Activated T-cell treated with anti-CD3 and anti-CD28 coated beads for 1 hour (primary cell): Measurements from ENCODE around the gene UTS2.

Experiments
- DNase-seq: peaks from one replicate; pipeline ENCODE4 v3.0.0-alpha.2; 2020; ENCODE audit warnings: low read depth

UTS2 gene

GRCh38 chr1:7862211-7863060 is 9.6 kb upstream of the UTS2 start:
- DNase-seq = no peak

- DNase-seq = no peak
These were observed 8.6 kb upstream of the UTS2 start for GRCh38 chr1:7861452-7861851.

- DNase-seq = no peak
These were observed 7.3 kb upstream of the UTS2 start for GRCh38 chr1:7860130-7860529.

- no peak for DNase-seq
These were observed 6.5 kb upstream of the UTS2 start for GRCh38 chr1:7859406-7859805.

DNA sequence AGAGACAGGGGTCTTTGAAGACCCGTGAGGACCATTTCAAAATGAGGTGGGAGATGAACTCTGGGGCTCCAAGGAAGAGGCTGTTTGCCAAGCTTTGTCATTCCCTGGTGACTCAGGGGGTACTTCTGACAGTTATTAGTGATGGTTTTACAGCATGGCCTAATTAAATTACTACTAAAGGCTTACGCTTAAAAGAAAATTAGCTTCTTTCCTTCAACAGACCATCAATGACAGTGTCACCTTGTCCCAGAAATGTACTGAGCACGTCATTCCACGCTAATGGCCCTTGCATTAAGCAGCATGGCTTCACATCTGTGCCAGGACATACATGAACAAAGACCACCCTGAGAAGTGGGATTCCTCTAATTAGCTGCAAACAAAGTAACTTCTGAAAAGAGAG is 5.1 kb upstream of the UTS2 start:
- DNase-seq = no peak

DNA sequence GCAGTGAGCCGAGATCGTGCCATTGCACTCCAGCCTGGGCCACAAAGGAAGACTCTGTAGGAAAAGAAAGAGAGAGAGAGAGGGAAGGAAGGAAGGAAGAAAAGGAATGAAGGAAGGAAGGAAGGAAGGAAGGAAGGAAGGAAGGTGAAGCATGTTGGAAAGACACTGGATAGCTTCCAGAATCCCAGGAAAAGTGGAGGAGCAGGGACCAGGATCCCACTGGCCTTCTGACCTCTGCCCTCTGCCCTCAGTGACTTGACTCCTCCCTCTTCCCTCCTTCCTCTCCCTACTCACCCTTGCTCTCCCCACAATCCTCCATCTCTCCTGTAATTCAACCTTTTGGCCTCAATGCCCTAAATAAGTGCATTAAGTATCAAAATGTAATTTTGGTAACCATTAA is 4.1 kb upstream of the UTS2 start:
- DNase-seq = no peak

DNA sequence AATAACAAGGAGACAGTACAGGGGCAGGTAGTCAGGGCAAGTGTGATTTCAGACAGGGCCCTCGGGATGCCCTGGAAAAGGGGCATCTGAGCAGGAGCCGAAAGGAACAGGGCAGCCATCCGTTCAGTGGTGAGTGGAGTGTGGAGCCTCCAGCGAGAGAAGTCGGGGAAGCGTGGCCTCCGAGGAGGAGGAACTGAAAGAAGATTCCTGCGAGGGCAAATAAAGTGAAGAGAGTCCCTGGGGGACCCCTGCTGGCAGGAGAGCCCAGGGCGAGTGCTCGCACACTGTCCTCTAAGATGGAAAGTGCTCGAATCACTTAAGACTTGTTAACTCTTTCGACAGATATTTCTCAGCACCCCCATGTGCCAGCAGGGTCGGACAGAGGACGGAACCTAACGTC is 3.5 kb upstream of the UTS2 start:
- no peak for DNase-seq

- DNase-seq = no peak
These were observed 790 bp upstream of the UTS2 start for GRCh38 chr1:7853684-7854026.

DNA sequence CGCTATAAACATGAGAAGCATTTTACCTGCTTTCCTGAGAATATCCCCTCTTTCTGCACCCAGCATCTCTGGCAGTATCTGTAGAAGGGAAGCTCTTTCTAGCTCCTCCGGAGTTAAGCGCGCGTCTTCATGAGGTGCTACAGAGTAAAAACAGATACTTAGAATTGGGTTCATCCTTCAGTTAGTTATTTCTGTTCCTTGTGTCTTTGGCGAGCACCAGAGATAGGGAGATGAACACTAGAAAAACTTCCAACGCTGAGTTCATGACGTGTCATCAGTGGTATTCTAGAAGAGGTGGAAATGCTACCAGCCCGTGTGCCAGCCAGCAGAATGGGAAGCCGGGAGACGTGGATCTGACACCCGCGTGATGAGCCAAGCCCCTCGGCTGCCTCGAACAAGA is 2.1 kb downstream of the UTS2 start:
- DNase-seq = no peak

DNA sequence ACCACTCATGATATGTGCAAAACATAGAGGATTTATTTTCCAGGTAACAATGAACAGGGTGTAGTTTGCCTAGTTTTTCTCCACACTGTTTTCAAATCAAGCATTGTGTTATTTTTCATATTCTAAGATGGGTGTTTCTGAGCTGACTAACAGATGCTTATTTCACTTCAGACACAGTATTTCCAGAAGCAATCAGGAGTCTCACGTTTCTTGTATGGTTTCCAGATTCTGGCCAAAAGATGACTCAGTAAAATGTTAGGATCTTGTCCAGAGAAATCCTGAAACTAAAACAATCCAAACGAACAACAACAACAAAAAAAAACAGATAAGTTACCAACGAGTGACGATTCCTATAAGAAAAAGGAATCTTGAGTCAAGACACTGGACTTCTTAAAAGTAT is 5.3 kb downstream of the UTS2 start:
- DNase-seq = no peak

GRCh38 chr1:7846656-7847055 is 6.2 kb downstream of the UTS2 start:
- no peak for DNase-seq

DNA sequence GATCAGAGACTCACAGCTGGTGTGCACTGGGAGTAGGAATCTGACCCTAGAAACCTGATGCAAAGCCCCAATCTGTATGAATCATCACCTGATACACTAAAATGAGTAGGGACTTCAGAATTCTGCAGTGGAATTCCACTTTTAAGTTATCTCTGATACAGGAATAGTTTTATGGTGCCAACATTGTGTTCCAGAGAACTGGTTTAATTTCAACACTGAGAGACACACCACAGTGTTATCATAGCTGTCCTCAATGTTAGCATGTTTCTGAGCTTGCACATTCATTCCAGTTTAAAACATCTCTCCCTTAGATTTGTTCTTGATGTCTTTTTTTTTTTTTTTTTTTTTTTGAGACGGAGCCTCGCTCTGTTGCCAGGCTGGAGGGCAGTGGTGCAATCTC is 7.1 kb downstream of the UTS2 start:
- no peak for DNase-seq

GRCh38 chr1:7842517-7842916 is 10.3 kb downstream of the UTS2 start:
- DNase-seq = no peak

GRCh38 chr1:7839526-7839925 is 13.3 kb downstream of the UTS2 start:
- DNase-seq = no peak

- no peak for DNase-seq
These were observed 14.2 kb downstream of the UTS2 start for GRCh38 chr1:7838714-7839113.

GRCh38 chr1:7833035-7833434 is 19.8 kb downstream of the UTS2 start:
- DNase-seq = no peak

DNA sequence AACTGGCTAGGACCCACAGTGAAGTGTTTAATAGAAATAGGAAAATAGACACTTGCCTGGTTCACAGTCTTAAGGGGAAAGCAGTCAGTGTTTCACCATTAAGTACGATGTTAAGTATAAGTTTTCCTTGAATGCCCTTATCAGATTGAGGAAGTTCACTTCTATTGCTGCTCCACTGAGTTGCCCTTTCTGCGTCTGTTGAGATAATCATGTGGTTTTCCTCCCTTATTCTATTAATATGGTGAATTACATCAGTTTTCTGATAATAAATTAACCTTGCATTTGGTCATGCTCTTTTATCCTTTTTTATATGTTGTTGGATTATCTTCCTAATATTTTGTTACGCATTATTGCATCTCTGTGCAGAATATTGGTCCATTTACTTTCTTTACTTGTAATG is 21.4 kb downstream of the UTS2 start:
- no peak for DNase-seq

DNA sequence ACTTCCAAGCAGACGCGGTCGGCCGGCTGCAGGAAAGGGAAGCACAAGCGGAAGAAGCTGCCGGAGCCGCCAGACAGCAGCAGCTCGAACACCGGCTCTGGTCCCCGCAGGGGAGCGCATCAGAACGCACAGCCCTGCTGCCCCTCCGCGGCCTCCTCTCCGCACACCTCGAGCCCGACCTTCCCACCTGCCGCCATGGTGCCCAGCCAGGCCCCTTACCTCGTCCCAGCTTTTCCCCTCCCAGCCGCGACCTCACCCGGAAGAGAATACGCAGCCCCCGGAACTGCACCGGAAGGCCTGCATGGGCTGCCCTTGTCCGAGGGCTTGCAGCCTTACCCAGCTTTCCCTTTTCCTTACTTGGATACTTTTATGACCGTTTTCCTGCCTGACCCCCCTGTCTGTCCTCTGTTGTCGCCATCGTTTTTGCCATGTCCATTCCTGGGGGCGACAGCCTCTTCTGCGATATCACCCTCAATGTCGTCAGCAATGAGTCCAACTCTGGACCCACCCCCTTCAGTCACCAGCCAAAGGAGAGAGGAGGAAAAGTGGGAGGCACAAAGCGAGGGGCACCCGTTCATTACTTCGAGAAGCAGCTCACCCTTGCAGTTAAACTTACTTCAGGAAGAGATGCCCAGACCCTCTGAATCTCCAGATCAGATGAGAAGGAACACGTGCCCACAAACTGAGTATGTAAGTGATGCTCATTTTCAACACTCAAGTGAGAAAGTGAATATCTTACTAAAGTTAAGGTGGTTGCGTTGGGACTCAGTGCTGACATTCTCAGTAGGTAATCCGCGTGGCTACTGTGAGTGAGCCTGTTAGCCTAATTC is 25.5 kb downstream of the UTS2 start:
- DNase-seq = peak; percentile 18

DNA sequence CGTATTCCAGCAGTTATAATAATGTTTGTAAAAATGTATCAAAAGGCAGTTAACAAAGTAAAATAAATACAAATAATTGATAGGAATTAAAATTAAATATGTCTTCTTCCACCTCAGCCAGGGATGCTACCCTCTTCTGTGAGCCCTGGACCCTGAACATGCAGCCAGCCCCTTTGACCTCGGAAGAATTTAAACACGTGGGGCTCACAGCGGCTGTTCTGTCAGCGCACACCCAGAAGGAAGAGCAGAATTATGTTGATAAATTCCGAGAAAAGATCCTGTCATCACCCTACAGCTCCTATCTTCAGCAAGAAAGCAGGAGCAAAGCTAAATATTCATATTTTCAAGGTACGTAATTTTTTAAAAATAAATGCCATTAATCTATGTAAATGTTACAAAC is 26.5 kb downstream of the UTS2 start:
- DNase-seq = no peak

DNA sequence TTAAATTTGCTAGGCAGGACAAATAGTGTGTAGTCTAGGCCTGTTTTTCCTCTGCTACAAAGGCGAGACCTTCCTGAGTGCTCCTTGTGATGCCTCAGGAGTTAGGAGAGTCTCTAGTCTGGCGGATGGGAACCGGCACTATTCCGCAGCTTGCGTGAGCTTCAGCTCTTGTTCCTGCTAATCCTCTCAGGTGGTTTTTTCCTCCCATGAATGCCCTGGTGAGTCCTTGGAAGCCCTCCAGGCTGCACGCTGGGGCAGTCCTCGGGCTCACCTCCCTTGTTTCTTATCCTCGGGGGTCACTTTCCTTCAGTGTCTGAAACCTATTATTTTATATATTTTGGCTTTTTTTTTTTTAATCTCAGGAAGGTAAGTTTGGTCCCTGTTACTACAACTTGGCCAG is 28.2 kb downstream of the UTS2 start:
- no peak for DNase-seq

GRCh38 chr1:7821282-7821681 is 31.6 kb downstream of the UTS2 start:
- no peak for DNase-seq

DNA sequence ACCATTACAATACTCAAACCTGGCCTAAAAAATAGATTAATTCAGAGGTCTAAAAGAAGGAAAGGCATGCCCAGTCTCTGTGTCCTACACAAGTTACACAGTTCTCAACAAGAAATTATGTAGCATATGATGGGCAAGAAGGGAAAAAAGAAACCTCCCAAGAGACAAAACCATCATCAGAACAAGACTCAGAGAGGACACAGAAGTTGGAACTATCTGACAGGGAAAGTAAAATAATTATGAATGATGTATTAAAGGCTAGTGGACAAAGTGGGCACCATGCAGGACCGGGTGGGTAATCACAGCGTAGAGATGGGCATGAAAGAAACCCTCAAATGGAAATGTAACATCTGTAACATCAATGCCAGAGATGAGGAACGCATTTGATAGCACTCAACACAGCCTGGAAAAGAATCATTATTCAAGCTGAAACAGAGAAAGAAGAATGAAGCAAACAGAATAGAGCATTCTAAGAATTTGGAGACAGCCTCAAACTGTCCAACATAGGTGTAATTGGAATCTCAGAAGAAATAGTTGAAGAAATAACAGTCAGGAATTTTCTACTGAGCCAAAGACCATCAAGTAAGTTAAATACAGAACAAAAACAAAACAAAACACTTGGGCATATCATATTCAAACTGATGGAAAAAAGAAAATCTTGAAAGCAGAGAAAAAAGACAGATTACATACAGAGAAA is 39.0 kb downstream of the UTS2 start:
- DNase-seq = no peak

GRCh38 chr1:7811476-7811875 is 41.4 kb downstream of the UTS2 start:
- no peak for DNase-seq
